ENCODE results near the gene IL13RA2.

- no peak for TF ChIP-seq CTCF (IDR thresholded peaks at IDR 0.05)
- TF ChIP-seq EP300 (IDR thresholded peaks at IDR 0.05): no peak
Measured at GRCh38 chrX:115054876-115055275, 37.5 kb upstream of the IL13RA2 start.
